HCT116 (cell line): ENCODE data around the gene PRKG1.

Experiments used
- EZH2 ChIP-seq: fragments of 200-600 bp; sonication (generic); IDR thresholded peaks from 2 replicates; pipeline ENCODE4 v1.6.1; 2017; ENCODE audit warnings: antibody characterized with exemption, mixed run types
- POLR2A ChIP-seq: IDR thresholded peaks from 2 replicates; pipeline ENCODE4 v1.7.0; 2011; ENCODE audit warnings: borderline replicate concordance; ENCODE audit not compliant: insufficient read depth, insufficient read length; ENCODE audit errors: extremely low read depth
- POLR2AphosphoS5 ChIP-seq: IDR thresholded peaks from 2 replicates; pipeline ENCODE4 v1.6.1; 2011; ENCODE audit warnings: mild to moderate bottlenecking, low read depth, low read length, moderate library complexity
- TCF7L2 ChIP-seq: IDR thresholded peaks from 2 replicates; pipeline ENCODE4 v1.7.0; 2011; ENCODE audit warnings: borderline replicate concordance, inconsistent platforms; ENCODE audit not compliant: insufficient read depth, insufficient read length; ENCODE audit errors: extremely low read depth

DNA sequence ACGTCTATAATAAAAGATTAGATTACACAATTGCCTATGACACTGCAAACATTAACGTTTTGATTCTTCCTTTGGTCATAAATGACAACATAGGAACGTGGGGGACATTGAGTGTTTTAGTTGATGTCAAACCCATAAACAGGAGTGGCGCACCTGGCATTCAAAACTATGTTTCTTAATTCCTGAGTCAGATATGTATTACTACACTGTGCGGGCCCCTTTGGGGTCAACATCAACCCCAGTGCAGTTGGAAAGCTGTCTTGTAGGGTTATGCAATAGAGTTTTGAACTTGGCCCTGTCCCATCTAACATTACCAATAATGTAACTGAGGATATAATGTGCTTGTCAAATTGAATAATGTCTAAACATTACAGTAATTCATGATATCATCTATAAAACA is 468.6 kb downstream of the PRKG1 start:
- no peak for TF ChIP-seq POLR2A
- TF ChIP-seq POLR2AphosphoS5: no peak
- no peak for TF ChIP-seq EZH2
- TF ChIP-seq TCF7L2: no peak
